OCI-LY7 (cell line): ENCODE measurements around the gene VAMP8. TPM values are rescaled to one million over a fixed set of nuclear protein-coding genes. Genes with fewer than 3 reads are reported as not detected.

Experiments
- BruUV-seq: library from RNA; stranded (reverse); fragments of 400-500 nt; replicated peaks from 2 replicates; lab custom pipeline; 2021; lab: Mats Ljungman, UMichigan
- CTCF ChIA-PET: fragments of 300-600 bp; sonication (Branson Sonifier 250); formaldehyde crosslinking; loops from one replicate; lab custom pipeline; 2022; ENCODE audit warnings: antibody characterized with exemption; ENCODE audit not compliant: unreplicated experiment; lab: Charles Lee
- POLR2A ChIA-PET: fragments of 300-600 bp; sonication (Branson Sonifier 250); formaldehyde crosslinking; loops from one replicate; lab custom pipeline; 2022; ENCODE audit warnings: antibody characterized with exemption; lab: Charles Lee
- DNase-seq: peaks from one replicate; pipeline ENCODE4 v3.0.0-alpha.2; 2015; ENCODE audit warnings: low spot score
- H2AFZ ChIP-seq: fragments of 200-600 bp; sonication (generic), shearing (Covaris generic); 2 replicates; pipeline ENCODE4 v1.6.1; 2014; ENCODE audit warnings: mild to moderate bottlenecking, antibody characterized with exemption, low read length, moderate library complexity
- H3K27ac ChIP-seq: fragments of 200-600 bp; sonication (generic); 2 replicates; pipeline ENCODE4 v1.5.1; 2014; ENCODE audit warnings: mixed run types, low read depth, mild to moderate bottlenecking, moderate library complexity, low read length, inconsistent platforms; ENCODE audit not compliant: poor library complexity, severe bottlenecking
- H3K36me3 ChIP-seq: fragments of 200-600 bp; sonication (generic); 2 replicates; pipeline ENCODE4 v1.6.1; 2014; ENCODE audit warnings: mild to moderate bottlenecking, antibody characterized with exemption, low read length, moderate library complexity, mixed read lengths; ENCODE audit not compliant: insufficient read depth
- H3K4me1 ChIP-seq: fragments of 200-600 bp; sonication (generic); 2 replicates; pipeline ENCODE4 v1.5.1; 2014; ENCODE audit warnings: mild to moderate bottlenecking, low read length; ENCODE audit not compliant: insufficient read depth, poor library complexity, severe bottlenecking
- H3K4me2 ChIP-seq: fragments of 200-600 bp; sonication (generic); 2 replicates; pipeline ENCODE4 v1.6.1; 2014; ENCODE audit warnings: mild to moderate bottlenecking, low read length
- H3K4me3 ChIP-seq: fragments of 200-600 bp; sonication (generic); 2 replicates; pipeline ENCODE4 v1.5.1; 2014; ENCODE audit warnings: mild to moderate bottlenecking, low read depth, low read length; ENCODE audit not compliant: poor library complexity, severe bottlenecking
- H3K79me2 ChIP-seq: fragments of 200-600 bp; sonication (generic); 2 replicates; pipeline ENCODE4 v1.6.1; 2016; ENCODE audit warnings: low read depth, mild to moderate bottlenecking, low read length, moderate library complexity, mixed read lengths; ENCODE audit not compliant: insufficient read depth
- H3K9me2 ChIP-seq: fragments of 200-600 bp; sonication (generic); 2 replicates; pipeline ENCODE4 v1.6.1; 2016; ENCODE audit warnings: mild to moderate bottlenecking, low read length, mixed read lengths; ENCODE audit not compliant: insufficient read depth
- H3K9me3 ChIP-seq: fragments of 200-600 bp; sonication (generic); 2 replicates; pipeline ENCODE4 v1.6.1; 2014; ENCODE audit warnings: mild to moderate bottlenecking, mixed run types, low read length, mixed read lengths
- H4K20me1 ChIP-seq: fragments of 200-600 bp; sonication (generic); 2 replicates; pipeline ENCODE4 v1.6.1; 2014; ENCODE audit warnings: mild to moderate bottlenecking, antibody characterized with exemption, low read length, moderate library complexity, mixed read lengths; ENCODE audit not compliant: insufficient read depth
- EZH2phosphoT487 ChIP-seq: fragments of 200-600 bp; sonication (generic); IDR thresholded peaks from 2 replicates; pipeline ENCODE4 v1.6.1; 2018; ENCODE audit warnings: low read depth, borderline replicate concordance, mild to moderate bottlenecking, mixed run types, antibody characterized with exemption, low read length, moderate library complexity, mixed read lengths
- intact Hi-C: fragments of 100-400 bp; cut with micrococcal nuclease; formaldehyde crosslinking; loops from one replicate; pipeline ENCODE4 v1.10.0; 2022; ENCODE audit not compliant: unreplicated experiment
- total RNA-seq, 2 experiments: library from RNA; depleted of rRNA in 1 of 2; stranded (reverse); fragments of >200 nt in 1 of 2; shearing (Covaris generic) in 1 of 2; gene quantifications; 2 replicates each; pipeline ENCODE4 v1.2.3, GENCODE V29; 2014 to 2022
- TF ChIP-seq, protein P1 (sequence below): fragments of 200-600 bp; sonication (generic); conservative IDR thresholded peaks from 2 replicates; pipeline ENCODE4 v1.5.1; 2014; ENCODE audit warnings: mild to moderate bottlenecking, antibody characterized with exemption, low read length, moderate library complexity, mixed read lengths

The VAMP8 gene
- total RNA-seq, 2 experiments from 2014 or later, result 112 to 152 TPM

DNA sequence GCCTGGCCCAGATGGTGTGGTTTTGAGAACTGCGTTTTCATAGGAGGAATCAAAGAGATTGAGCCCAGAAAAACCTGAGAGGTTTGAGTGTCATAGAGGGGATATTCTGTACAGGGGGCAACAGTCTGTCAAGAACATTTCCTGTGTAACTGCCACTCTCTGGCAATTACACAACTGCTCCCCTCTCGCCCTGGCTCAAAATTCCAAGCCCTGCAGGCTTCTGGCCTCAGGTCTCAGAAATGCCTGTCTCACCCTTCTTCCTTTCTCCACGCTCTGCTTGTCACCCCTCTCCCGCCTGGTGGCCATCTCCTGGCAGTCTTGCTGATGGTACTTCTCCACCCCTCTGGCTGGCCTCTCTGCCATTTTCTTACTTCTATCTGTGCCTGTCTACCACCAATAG lies 10.8 kb downstream of the VAMP8 start:
- TF ChIP-seq EZH2phosphoT487, result no peak
- TF ChIP-seq, protein P1, sequence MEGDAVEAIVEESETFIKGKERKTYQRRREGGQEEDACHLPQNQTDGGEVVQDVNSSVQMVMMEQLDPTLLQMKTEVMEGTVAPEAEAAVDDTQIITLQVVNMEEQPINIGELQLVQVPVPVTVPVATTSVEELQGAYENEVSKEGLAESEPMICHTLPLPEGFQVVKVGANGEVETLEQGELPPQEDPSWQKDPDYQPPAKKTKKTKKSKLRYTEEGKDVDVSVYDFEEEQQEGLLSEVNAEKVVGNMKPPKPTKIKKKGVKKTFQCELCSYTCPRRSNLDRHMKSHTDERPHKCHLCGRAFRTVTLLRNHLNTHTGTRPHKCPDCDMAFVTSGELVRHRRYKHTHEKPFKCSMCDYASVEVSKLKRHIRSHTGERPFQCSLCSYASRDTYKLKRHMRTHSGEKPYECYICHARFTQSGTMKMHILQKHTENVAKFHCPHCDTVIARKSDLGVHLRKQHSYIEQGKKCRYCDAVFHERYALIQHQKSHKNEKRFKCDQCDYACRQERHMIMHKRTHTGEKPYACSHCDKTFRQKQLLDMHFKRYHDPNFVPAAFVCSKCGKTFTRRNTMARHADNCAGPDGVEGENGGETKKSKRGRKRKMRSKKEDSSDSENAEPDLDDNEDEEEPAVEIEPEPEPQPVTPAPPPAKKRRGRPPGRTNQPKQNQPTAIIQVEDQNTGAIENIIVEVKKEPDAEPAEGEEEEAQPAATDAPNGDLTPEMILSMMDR, result no peak
- Histone ChIP-seq H3K4me3 (no peak overlapping the region), H3K79me2 (no peaks in the 10 kb centered on the region), H3K4me2 (no peak overlapping the region), H3K9me2 (no peaks in the 10 kb centered on the region), H3K4me1 (peaks cover 13% of the 10 kb centered on the region), H4K20me1 (no peaks in the 10 kb centered on the region), H3K9me3 (no peaks in the 10 kb centered on the region), H3K27ac (no peak overlapping the region), H2AFZ (no peak overlapping the region), H3K36me3 (peaks cover 11% of the 10 kb centered on the region; the same call in 1 of the 2 replicates)
- BruUV-seq, result no TSS peak
- CTCF ChIA-PET, result interaction anchor here (0.6 kb wide), 1 partner anchor 21 kb away, joined by 3 read pairs; no protein-coding TSS in a partner anchor
- intact Hi-C loops, result no loop called here
- DNase-seq, result no peak
- POLR2A ChIA-PET, result interaction anchor here (1.6 kb wide), 1 partner anchor 169 kb away, joined by 4 read pairs; no protein-coding TSS in a partner anchor

DNA sequence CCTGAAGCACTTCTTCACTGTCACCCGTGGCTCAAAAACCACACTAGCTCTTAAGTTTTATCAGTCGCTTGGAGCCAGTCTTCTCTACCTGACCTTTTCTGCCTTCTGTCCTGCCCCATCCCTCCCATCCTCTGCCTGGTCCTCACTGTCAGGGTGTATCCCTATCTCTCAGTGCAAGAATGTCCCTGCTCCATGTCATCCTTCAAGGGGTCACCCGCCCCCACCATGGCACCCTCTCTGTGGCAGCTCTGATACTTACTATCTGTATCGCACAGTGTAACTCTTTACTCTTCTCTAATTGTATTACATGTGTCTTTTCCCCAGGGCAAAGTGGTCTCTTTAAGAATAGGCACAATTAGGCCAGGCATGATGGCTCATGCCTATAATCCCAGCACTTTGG lies 11.3 kb downstream of the VAMP8 start:
- TF ChIP-seq, protein P1, result no peak
- no peak for TF ChIP-seq EZH2phosphoT487
- no peak overlapping the region for H3K4me2 ChIP-seq
- intact Hi-C loops, result no loop called here
- no peak overlapping the region for H3K27ac ChIP-seq
- DNase-seq, result no peak
- no peaks in the 10 kb centered on the region for H3K9me2 ChIP-seq
- ChIA-PET CTCF (interaction anchor here (0.6 kb wide), 1 partner anchor 21 kb away, joined by 3 read pairs; no protein-coding TSS in a partner anchor), POLR2A (interaction anchor here (1.6 kb wide), 1 partner anchor 169 kb away, joined by 4 read pairs; no protein-coding TSS in a partner anchor)
- no peaks in the 10 kb centered on the region for H4K20me1 ChIP-seq
- no peak overlapping the region for H2AFZ ChIP-seq
- no peaks in the 10 kb centered on the region for H3K9me3 ChIP-seq
- no peak overlapping the region for H3K4me3 ChIP-seq
- peaks cover 13% of the 10 kb centered on the region for H3K4me1 ChIP-seq
- H3K79me2 ChIP-seq, result no peaks in the 10 kb centered on the region
- H3K36me3 ChIP-seq, result peaks cover 7% of the 10 kb centered on the region; the same call in 1 of the 2 replicates
- BruUV-seq, result no TSS peak

DNA sequence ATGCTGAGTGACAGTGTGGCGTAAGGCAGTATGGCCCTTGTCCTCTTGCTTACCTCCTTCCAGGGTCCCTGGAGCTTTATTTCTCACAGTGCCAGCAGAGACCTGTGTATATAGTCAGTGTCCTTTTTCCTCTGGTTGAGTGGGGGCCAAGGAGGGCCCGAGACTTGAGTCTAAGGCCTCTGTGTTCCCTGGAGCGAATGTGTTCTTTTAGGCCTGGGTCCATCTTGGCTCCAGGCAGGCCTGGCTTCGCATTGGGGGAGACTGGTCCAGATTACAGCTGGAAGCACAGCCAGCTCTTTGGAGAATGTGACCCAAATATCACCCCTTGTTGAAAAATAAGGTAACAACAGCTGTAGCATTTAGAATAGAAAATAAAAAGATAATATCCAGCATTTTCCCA lies 11.8 kb downstream of the VAMP8 start:
- H3K36me3 ChIP-seq, result peaks cover 3% of the 10 kb centered on the region; the same call in 1 of the 2 replicates
- no peak overlapping the region for H3K4me2 ChIP-seq
- no peak overlapping the region for H2AFZ ChIP-seq
- no peaks in the 10 kb centered on the region for H3K9me2 ChIP-seq
- ChIA-PET POLR2A (interaction anchor here (1.6 kb wide), 1 partner anchor 170 kb away, joined by 4 read pairs; no protein-coding TSS in a partner anchor), CTCF (no interaction called here)
- DNase-seq, result no peak
- no peak for TF ChIP-seq EZH2phosphoT487
- TF ChIP-seq, protein P1, result no peak
- H3K4me1 ChIP-seq, result peaks cover 13% of the 10 kb centered on the region
- no peaks in the 10 kb centered on the region for H3K9me3 ChIP-seq
- H4K20me1 ChIP-seq, result no peaks in the 10 kb centered on the region
- no peak overlapping the region for H3K27ac ChIP-seq
- H3K4me3 ChIP-seq, result no peak overlapping the region
- no TSS peak for BruUV-seq
- intact Hi-C loops, result no loop called here
- H3K79me2 ChIP-seq, result no peaks in the 10 kb centered on the region
